HG03558 (cell line): Measurements from ENCODE around the gene GOLGA3.
"Not testable (repeated sequence)": the region's sequence is repeated elsewhere in the genome, so short reads cannot be mapped to it uniquely, and the experiment has no call there.

Experiments
- ATAC-seq: cut with Tn5 transposase; IDR thresholded peaks from one replicate; pipeline ENCODE4 v1.9.1; 2021; ENCODE audit warnings: moderate number of reproducible peaks; ENCODE audit not compliant: unreplicated experiment; ENCODE audit errors: extremely low read depth

The GOLGA3 gene

GRCh38 chr12:132784580-132784979, 44.1 kb downstream of the GOLGA3 start:
- no peak for ATAC-seq

- no peak for ATAC-seq
These were observed 44.6 kb downstream of the GOLGA3 start for GRCh38 chr12:132783917-132784531.

- ATAC-seq, result no peak
These were observed 46.7 kb downstream of the GOLGA3 start for GRCh38 chr12:132781938-132782337.

- ATAC-seq, result no peak
These were observed 48.8 kb downstream of the GOLGA3 start for GRCh38 chr12:132779781-132780353.

- ATAC-seq, result no peak
These were observed 51.1 kb downstream of the GOLGA3 start for GRCh38 chr12:132777614-132778013.

GRCh38 chr12:132776816-132777568, 51.7 kb downstream of the GOLGA3 start:
- ATAC-seq, result no peak

- ATAC-seq, result not testable (repeated sequence)
These were observed 52.4 kb downstream of the GOLGA3 start for GRCh38 chr12:132776230-132776625.

GRCh38 chr12:132775502-132776229, 53.0 kb downstream of the GOLGA3 start:
- no peak for ATAC-seq

GRCh38 chr12:132774646-132775275, 53.9 kb downstream of the GOLGA3 start:
- no peak for ATAC-seq

GRCh38 chr12:132774159-132774558, 54.5 kb downstream of the GOLGA3 start:
- ATAC-seq, result no peak

GRCh38 chr12:132773077-132773955, 55.4 kb downstream of the GOLGA3 start:
- ATAC-seq, result no peak

GRCh38 chr12:132772606-132773005, 56.1 kb downstream of the GOLGA3 start:
- no peak for ATAC-seq

GRCh38 chr12:132771126-132771838, 57.4 kb downstream of the GOLGA3 start:
- no peak for ATAC-seq

- no peak for ATAC-seq
These were observed 62.1 kb downstream of the GOLGA3 start for GRCh38 chr12:132766380-132767085.

GRCh38 chr12:132765361-132765760, 63.3 kb downstream of the GOLGA3 start:
- no peak for ATAC-seq

GRCh38 chr12:132764231-132764630, 64.4 kb downstream of the GOLGA3 start:
- no peak for ATAC-seq

- peak; percentile 41 for ATAC-seq
These were observed 66.6 kb downstream of the GOLGA3 start for GRCh38 chr12:132761921-132762583.
